B cell (primary cell): ENCODE data around the gene DTX3. TPM values are rescaled to one million over a fixed set of nuclear protein-coding genes. Genes with fewer than 3 reads are reported as not detected.

Experiments
- ATAC-seq: fragments of 200-7000 bp; cut with Tn5 transposase; one replicate; pipeline ENCODE4 v1.10.0; 2021; ENCODE audit warnings: low read depth, mild to moderate bottlenecking, moderate number of reproducible peaks, moderate library complexity
- CTCF ChIA-PET: fragments of 350-600 bp; sonication (Branson Sonifier 250); formaldehyde crosslinking; loops from one replicate; lab custom pipeline; 2021; ENCODE audit warnings: antibody characterized with exemption, inconsistent platforms; lab: Charles Lee
- POLR2A ChIA-PET: fragments of 350-600 bp; sonication (Branson Sonifier 250); formaldehyde crosslinking; loops from one replicate; lab custom pipeline; 2021; ENCODE audit warnings: antibody characterized with exemption; lab: Charles Lee
- DNase-seq: peaks from one replicate; pipeline ENCODE4 v3.0.0; 2013
- H2AFZ ChIP-seq: 2 replicates; pipeline ENCODE4 v1.6.1; 2012; ENCODE audit warnings: mild to moderate bottlenecking, low read depth, low read length; ENCODE audit not compliant: insufficient read depth, poor library complexity, severe bottlenecking
- H3K27ac ChIP-seq, 2 donors: 1 replicate in 1 of 2; 2 replicates in 1 of 2; pipeline ENCODE4 v1.5.1; 2012 to 2013; ENCODE audit warnings: low read length in 2 of 2, mild to moderate bottlenecking in 2 of 2, moderate library complexity in 1 of 2
- H3K27me3 ChIP-seq, 4 experiments: fragments of 200-600 bp in 1 of 4; sonication (generic) in 1 of 4; replicated peaks in 1 of 4; 1 replicate in 2 of 4; 2 replicates in 2 of 4; pipeline versions ENCODE4 v1.6.1 to v1.7.0; 2013 to 2016; ENCODE audit warnings: low read length in 3 of 4, mild to moderate bottlenecking in 2 of 4, mixed read lengths in 1 of 4, moderate library complexity in 1 of 4; ENCODE audit not compliant: insufficient read depth in 4 of 4, control insufficient read depth in 3 of 4; ENCODE audit errors: control extremely low read depth in 1 of 4
- H3K36me3 ChIP-seq, 2 experiments: replicated peaks in 1 of 2; 1 replicate in 1 of 2; 2 replicates in 1 of 2; pipeline versions ENCODE4 v1.6.1 to v1.7.1; 2013; ENCODE audit warnings: low read length in 1 of 2; ENCODE audit not compliant: insufficient read depth in 2 of 2, control insufficient read depth in 1 of 2; ENCODE audit errors: control extremely low read depth in 1 of 2, extremely low read depth in 1 of 2
- H3K4me1 ChIP-seq, 2 donors: fragments of 200-600 bp in 1 of 2; sonication (generic) in 1 of 2; 1 replicate in 1 of 2; 2 replicates in 1 of 2; pipeline versions ENCODE4 v1.5.1 to v1.6.1; 2013 to 2017; ENCODE audit warnings: low read length in 2 of 2; ENCODE audit not compliant: control insufficient read depth in 2 of 2, insufficient read depth in 2 of 2
- H3K4me2 ChIP-seq: replicated peaks from 2 replicates; pipeline ENCODE3; 2012; ENCODE audit warnings: mild to moderate bottlenecking, low read depth, low read length; ENCODE audit not compliant: poor library complexity, severe bottlenecking
- H3K4me3 ChIP-seq, 5 experiments: fragments of 200-600 bp in 1 of 5; sonication (generic) in 1 of 5; 1 replicate in 3 of 5; 2 replicates in 2 of 5; pipeline versions ENCODE4 v1.5.1 to v1.7.0; 2011 to 2016; ENCODE audit warnings: low read length in 4 of 5, mild to moderate bottlenecking in 4 of 5, low read depth in 2 of 5, control low read depth in 1 of 5, moderate library complexity in 1 of 5; ENCODE audit not compliant: insufficient read depth in 1 of 5; ENCODE audit errors: control extremely low read depth in 1 of 5, extremely low read depth in 1 of 5
- H3K79me2 ChIP-seq: fragments of 200-600 bp; sonication (generic); one replicate; pipeline ENCODE4 v1.6.0; 2016; ENCODE audit warnings: low read length; ENCODE audit not compliant: control insufficient read depth, insufficient read depth
- H3K9ac ChIP-seq: fragments of 200-600 bp; sonication (generic); 2 replicates; pipeline ENCODE4 v1.6.1; 2017; ENCODE audit warnings: mild to moderate bottlenecking, low read length, moderate library complexity
- H3K9me3 ChIP-seq, 3 donors: one replicate each; pipeline versions ENCODE4 v1.6.1 to v1.7.1; 2013; ENCODE audit warnings: low read length in 2 of 3; ENCODE audit not compliant: control insufficient read depth in 2 of 3, insufficient read depth in 1 of 3; ENCODE audit errors: control extremely low read depth in 1 of 3
- H4K20me1 ChIP-seq: 2 replicates; pipeline ENCODE4 v1.6.0; 2012; ENCODE audit warnings: mild to moderate bottlenecking, low read length; ENCODE audit not compliant: insufficient read depth, control insufficient read depth, poor library complexity, severe bottlenecking
- H3K27ac Mint-ChIP-seq: one replicate; pipeline ENCODE4 v1.8.0; 2021; ENCODE audit warnings: mixed read lengths
- H3K27me3 Mint-ChIP-seq: one replicate; pipeline ENCODE4 v1.8.0; 2021; ENCODE audit warnings: mixed read lengths
- H3K4me1 Mint-ChIP-seq: one replicate; pipeline ENCODE4 v1.8.0; 2021; ENCODE audit warnings: mixed read lengths
- H3K4me3 Mint-ChIP-seq: one replicate; pipeline ENCODE4 v1.8.0; 2021; ENCODE audit warnings: mixed read lengths
- H3K9me3 Mint-ChIP-seq: one replicate; pipeline ENCODE4 v1.8.0; 2022; ENCODE audit warnings: mixed read lengths; ENCODE audit not compliant: insufficient read depth
- CTCF ChIP-seq: fragments of 200-600 bp; IDR thresholded peaks from one replicate; pipeline ENCODE4 v1.8.0; 2022; ENCODE audit warnings: antibody characterized with exemption, mild to moderate bottlenecking
- EZH2 ChIP-seq: IDR thresholded peaks from 2 replicates; pipeline ENCODE4 v1.6.1; 2012; ENCODE audit warnings: borderline replicate concordance, low read depth, mild to moderate bottlenecking, moderate library complexity, low read length; ENCODE audit not compliant: insufficient read depth, poor library complexity, severe bottlenecking
- WGBS: methylation state at CpG from one replicate; pipeline ENCODE4 v1.1.5; 2013; ENCODE audit warnings: missing lambda C conversion rate; ENCODE audit not compliant: insufficient coverage; 5-methylcytosine and 5-hydroxymethylcytosine counted together
- intact Hi-C: fragments of 100-400 bp; cut with micrococcal nuclease; formaldehyde crosslinking; loops from one replicate; pipeline ENCODE4 v1.10.0; 2022
- polyA plus RNA-seq: library from polyadenylated mRNA; depleted of rRNA; stranded (reverse); fragments of >200 nt; gene quantifications from 2 replicates; pipeline ENCODE4 v1.2.3, GENCODE V29; 2012
- total RNA-seq, 2 donors: library from RNA; stranded (reverse); fragments of 120-200 nt in 1 of 2; gene quantifications; 1 replicate in 1 of 2; 2 replicates in 1 of 2; pipeline versions ENCODE4 v1.2.3 to v1.2.4, GENCODE V29; 2013 to 2022

The DTX3 gene
- total and polyA plus RNA-seq, 2 donors (not counting 1 experiment from before 2014, with no cell fraction given): 3.5 to 7.3 TPM

DNA sequence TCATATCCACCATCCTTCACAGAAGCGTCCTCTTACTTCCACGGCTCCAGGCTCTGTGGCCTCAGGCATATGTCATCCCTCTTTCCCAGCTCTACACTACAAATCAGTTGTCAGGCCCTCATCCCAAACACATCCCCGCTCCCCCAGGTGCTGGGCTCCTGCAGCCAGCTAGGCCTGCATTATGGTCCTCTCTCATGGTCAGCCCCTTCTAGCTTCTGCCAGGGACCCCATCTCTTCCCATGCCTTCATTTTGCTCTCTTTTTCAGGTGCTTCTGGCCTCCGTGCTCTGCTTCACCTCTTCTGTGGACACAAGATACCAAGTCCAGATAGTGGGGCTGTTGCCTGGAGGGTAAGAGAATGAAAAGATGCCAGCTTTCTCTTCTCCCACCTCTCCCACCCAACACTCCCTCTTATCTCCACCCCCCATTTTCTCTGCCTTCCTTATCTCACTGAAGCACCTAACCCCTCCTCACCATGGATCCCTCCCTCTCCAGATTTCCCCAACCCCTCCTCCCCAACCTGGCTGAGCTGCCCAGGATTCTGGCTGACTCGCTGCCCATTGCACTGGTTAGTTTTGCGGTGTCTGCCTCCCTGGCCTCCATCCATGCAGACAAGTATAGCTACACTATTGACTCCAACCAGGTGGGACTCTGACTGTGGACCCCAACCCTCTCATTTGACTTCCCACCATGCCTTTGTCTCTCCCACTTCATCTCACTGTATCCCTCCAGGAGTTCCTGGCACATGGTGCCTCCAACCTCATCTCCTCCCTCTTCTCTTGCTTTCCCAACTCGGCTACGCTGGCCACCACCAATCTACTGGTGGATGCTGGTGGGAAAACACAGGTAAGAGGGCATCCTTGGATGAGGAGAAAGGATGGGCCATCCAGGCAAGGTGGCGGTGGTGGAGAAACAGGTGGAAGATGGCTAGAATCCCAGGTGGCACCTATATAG lies 17.9 kb downstream of the DTX3 start:
- CTCF ChIA-PET: interaction anchor here (0.7 to 5.1 kb wide), 10 partner anchors 8 to 164 kb away, joined by 3 to 122 read pairs (median 4); partner anchors contain the start of genes ARHGEF25, B4GALNT1, OS9 and PIP4K2C
- Mint-ChIP-seq H3K27ac (no peak overlapping the region), H3K9me3 (no peaks in the 10 kb centered on the region), H3K27me3 (peaks cover 86% of the 10 kb centered on the region), H3K4me1 (peaks cover 40% of the 10 kb centered on the region), H3K4me3 (peak overlapping the region; percentile 85)
- Histone ChIP-seq H3K4me3 (no peak overlapping the region), H3K4me2 (peak overlapping the region; percentile 92), H3K36me3 (no peaks in the 10 kb centered on the region), H3K27ac (no peak overlapping the region), H3K9ac (no peak overlapping the region), H2AFZ (no peak overlapping the region), H3K79me2 (no peaks in the 10 kb centered on the region), H3K27me3 (peaks cover 0 to 96% (median 74%) of the 10 kb centered on the region in 4 experiments), H3K4me1 (peaks cover 35 to 51% of the 10 kb centered on the region in 2 donors), H3K9me3 (peaks cover 0 to 17% (median 0%) of the 10 kb centered on the region in 3 donors), H4K20me1 (peaks cover 7% of the 10 kb centered on the region)
- ATAC-seq (no peak), DNase-seq (peak; percentile 7)
- TF ChIP-seq EZH2 (no peak), CTCF (no peak)
- intact Hi-C loops: loop anchor here (5.0 kb wide), 2 partner anchors 100 to 145 kb away; partner anchors contain the start of genes ARHGAP9, DDIT3 and MBD6
- POLR2A ChIA-PET: no interaction called here
- 89% methylated on average over 6 of the region's 9 CpGs for WGBS
